ENCODE data around the gene SERPINE2. TPM values are rescaled to one million over a fixed set of nuclear protein-coding genes. Genes with fewer than 3 reads are reported as not detected.

Gene SERPINE2
- total and polyA plus RNA-seq, 4 donors = 4.2 to 61.4 (median 11.7) TPM

DNA sequence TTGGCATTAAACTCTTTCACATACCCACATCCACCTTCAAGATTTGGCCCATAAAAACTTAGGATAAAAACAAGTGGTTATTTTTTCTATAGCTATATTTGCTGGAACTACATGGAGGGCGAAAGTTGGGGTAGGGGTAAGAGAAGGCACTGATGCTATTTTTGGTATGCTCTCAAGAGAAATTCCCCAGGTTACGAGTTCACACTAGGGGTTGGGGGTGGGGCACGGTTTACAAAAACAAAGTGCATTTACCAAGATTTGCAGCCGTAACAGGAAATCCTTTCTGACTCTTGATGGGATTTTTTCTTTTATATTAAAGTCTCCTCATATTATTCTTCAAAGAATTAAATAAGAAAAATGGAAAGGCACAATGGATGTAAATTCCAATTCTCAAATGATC, 6.8 kb downstream of the SERPINE2 start:
- peaks cover 0 to 5% (median 1%) of the 10 kb centered on the region in 3 donors for H3K27me3 ChIP-seq (ENCODE audit: control insufficient read depth in 3 of 3, insufficient read depth in 3 of 3, low read length in 2 of 3)
- H3K9me3 ChIP-seq (ENCODE audit: control insufficient read depth in 4 of 4, insufficient read depth in 3 of 4, low read length in 3 of 4) = peaks cover 0 to 7% (median 0%) of the 10 kb centered on the region in 4 donors
- H3K36me3 ChIP-seq (ENCODE audit: control insufficient read depth in 4 of 4, insufficient read depth in 4 of 4, low read length in 4 of 4) = peaks cover 0 to 6% (median 2%) of the 10 kb centered on the region in 4 donors
- no peak overlapping the region for H3K9ac ChIP-seq (ENCODE audit: insufficient read depth in 1 of 2, low read length in 2 of 2)
- TF ChIP-seq, protein P1, sequence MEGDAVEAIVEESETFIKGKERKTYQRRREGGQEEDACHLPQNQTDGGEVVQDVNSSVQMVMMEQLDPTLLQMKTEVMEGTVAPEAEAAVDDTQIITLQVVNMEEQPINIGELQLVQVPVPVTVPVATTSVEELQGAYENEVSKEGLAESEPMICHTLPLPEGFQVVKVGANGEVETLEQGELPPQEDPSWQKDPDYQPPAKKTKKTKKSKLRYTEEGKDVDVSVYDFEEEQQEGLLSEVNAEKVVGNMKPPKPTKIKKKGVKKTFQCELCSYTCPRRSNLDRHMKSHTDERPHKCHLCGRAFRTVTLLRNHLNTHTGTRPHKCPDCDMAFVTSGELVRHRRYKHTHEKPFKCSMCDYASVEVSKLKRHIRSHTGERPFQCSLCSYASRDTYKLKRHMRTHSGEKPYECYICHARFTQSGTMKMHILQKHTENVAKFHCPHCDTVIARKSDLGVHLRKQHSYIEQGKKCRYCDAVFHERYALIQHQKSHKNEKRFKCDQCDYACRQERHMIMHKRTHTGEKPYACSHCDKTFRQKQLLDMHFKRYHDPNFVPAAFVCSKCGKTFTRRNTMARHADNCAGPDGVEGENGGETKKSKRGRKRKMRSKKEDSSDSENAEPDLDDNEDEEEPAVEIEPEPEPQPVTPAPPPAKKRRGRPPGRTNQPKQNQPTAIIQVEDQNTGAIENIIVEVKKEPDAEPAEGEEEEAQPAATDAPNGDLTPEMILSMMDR (IDR thresholded peaks at IDR 0.05; ENCODE audit: control extremely low read depth, extremely low read depth) = no peak
- ATAC-seq (ENCODE audit: insufficient read depth, low FRiP score) (no peak), DNase-seq (no peak)
- WGBS, 2 donors = 46 to 62% methylated on average over 4 of the region's 4 CpGs
- peaks cover 0 to 4% (median 0%) of the 10 kb centered on the region in 5 donors for H3K4me1 ChIP-seq (ENCODE audit: control insufficient read depth in 5 of 5, insufficient read depth in 5 of 5, low read length in 5 of 5)
- no peak overlapping the region for H3K4me3 ChIP-seq
- H3K27ac ChIP-seq (ENCODE audit: low read depth in 1 of 2, low read length in 1 of 2) = no peak overlapping the region

DNA sequence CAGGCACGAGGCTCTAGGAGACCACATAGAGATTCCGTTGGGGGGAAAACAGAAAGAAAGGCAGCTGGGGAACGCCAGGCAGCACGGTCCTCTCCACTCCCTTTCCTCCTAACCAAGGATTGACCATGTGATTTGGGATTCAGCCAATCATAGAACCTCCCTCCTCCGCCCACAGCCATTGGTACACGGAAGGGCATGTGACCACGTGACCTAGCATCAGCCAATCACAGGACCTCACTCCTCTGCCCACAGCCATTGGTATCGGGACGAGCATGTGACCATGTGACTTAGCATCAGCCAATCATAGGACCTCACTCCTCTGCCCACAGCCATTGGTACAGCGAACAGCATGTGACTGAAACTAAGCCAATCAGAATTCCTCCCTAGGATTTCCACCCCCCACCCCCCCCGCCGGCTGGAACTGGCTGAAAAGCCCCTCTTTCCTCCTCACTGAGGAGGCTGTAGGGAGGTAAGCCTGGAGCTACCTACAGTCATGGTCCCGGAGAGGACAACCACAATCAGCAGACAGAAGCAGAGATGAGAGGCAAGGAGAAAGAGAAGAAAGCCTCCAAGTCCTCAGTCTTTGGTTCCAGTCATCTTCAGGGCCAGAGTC, 7.6 kb downstream of the SERPINE2 start:
- Histone ChIP-seq H3K36me3 (ENCODE audit: control insufficient read depth in 4 of 4, insufficient read depth in 4 of 4, low read length in 4 of 4) (peaks cover 0 to 6% (median 2%) of the 10 kb centered on the region in 4 donors), H3K4me1 (ENCODE audit: control insufficient read depth in 5 of 5, insufficient read depth in 5 of 5, low read length in 5 of 5) (no peaks in the 10 kb centered on the region), H3K9me3 (ENCODE audit: control insufficient read depth in 4 of 4, insufficient read depth in 3 of 4, low read length in 3 of 4) (peaks cover 0 to 7% (median 0%) of the 10 kb centered on the region in 4 donors), H3K4me3 (no peak overlapping the region), H3K27ac (ENCODE audit: low read depth in 1 of 2, low read length in 1 of 2) (no peak overlapping the region), H3K27me3 (ENCODE audit: control insufficient read depth in 3 of 3, insufficient read depth in 3 of 3, low read length in 2 of 3) (peaks cover 0 to 5% (median 0%) of the 10 kb centered on the region in 3 donors), H3K9ac (ENCODE audit: insufficient read depth in 1 of 2, low read length in 2 of 2) (no peak overlapping the region)
- TF ChIP-seq, protein P1 (IDR thresholded peaks at IDR 0.05; ENCODE audit: control extremely low read depth, extremely low read depth) = no peak
- ATAC-seq (ENCODE audit: insufficient read depth, low FRiP score) = no peak
- no peak for DNase-seq
- WGBS, 2 donors = 77 to 85% methylated on average over 13 of the region's 13 CpGs

DNA sequence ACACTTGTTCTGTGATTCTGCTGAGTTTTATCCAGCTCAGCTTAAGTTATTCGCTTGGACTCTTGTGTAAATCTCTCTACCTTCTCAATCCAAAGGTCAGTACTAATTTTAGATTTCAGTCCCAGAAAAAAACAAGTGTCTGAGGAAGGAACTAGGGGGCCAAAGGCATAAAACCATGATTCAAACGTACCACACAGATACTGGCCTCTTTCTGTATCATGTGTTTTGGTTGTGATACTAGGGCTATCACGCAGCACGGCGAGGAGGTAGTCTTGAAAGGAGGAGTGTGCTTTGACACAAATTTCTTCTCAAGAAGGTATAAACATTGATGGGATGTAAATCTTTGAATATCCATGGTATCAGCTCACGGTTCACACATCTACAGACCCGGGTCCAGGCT, 8.3 kb downstream of the SERPINE2 start:
- H3K4me3 ChIP-seq = no peak overlapping the region
- TF ChIP-seq, protein P1 (IDR thresholded peaks at IDR 0.05; ENCODE audit: control extremely low read depth, extremely low read depth) = no peak
- peaks cover 0 to 6% (median 3%) of the 10 kb centered on the region in 4 donors for H3K36me3 ChIP-seq (ENCODE audit: control insufficient read depth in 4 of 4, insufficient read depth in 4 of 4, low read length in 4 of 4)
- H3K9ac ChIP-seq (ENCODE audit: insufficient read depth in 1 of 2, low read length in 2 of 2) = no peak overlapping the region
- peaks cover 0 to 2% (median 0%) of the 10 kb centered on the region in 3 donors for H3K27me3 ChIP-seq (ENCODE audit: control insufficient read depth in 3 of 3, insufficient read depth in 3 of 3, low read length in 2 of 3)
- no peak overlapping the region for H3K27ac ChIP-seq (ENCODE audit: low read depth in 1 of 2, low read length in 1 of 2)
- ATAC-seq (ENCODE audit: insufficient read depth, low FRiP score) (no peak), DNase-seq (no peak)
- no peaks in the 10 kb centered on the region for H3K4me1 ChIP-seq (ENCODE audit: control insufficient read depth in 5 of 5, insufficient read depth in 5 of 5, low read length in 5 of 5)
- peaks cover 0 to 7% (median 0%) of the 10 kb centered on the region in 4 donors for H3K9me3 ChIP-seq (ENCODE audit: control insufficient read depth in 4 of 4, insufficient read depth in 3 of 4, low read length in 3 of 4)
- 91% methylated on average over 7 of the region's 7 CpGs for WGBS, 2 donors

All from lung (tissue), 12 donors.